ENCODE data around the gene TAF11.

Gene TAF11

GRCh38 chr6:34887753-34888513 lies at the start of gene TAF11:
TAF11 (minus strand) TSS chr6:34888042; CDS start chr6:34887957, 85 bp downstream.
- TF ChIP-seq CTCF (IDR thresholded peaks at IDR 0.05), result no peak

GRCh38 chr6:34934516-34934915 lies 46.7 kb upstream of the TAF11 start:
- no peak for TF ChIP-seq CTCF (IDR thresholded peaks at IDR 0.05)

- TF ChIP-seq CTCF (IDR thresholded peaks at IDR 0.05), result no peak
Observed at GRCh38 chr6:34930221-34930620, 42.4 kb upstream of the TAF11 start.

GRCh38 chr6:34929241-34929978 lies 41.6 kb upstream of the TAF11 start:
- TF ChIP-seq CTCF (IDR thresholded peaks at IDR 0.05), result no peak

- no peak for TF ChIP-seq CTCF (IDR thresholded peaks at IDR 0.05)
Observed at GRCh38 chr6:34928695-34929094, 40.9 kb upstream of the TAF11 start.

- TF ChIP-seq CTCF (IDR thresholded peaks at IDR 0.05), result no peak
Observed at GRCh38 chr6:34928220-34928619, 40.4 kb upstream of the TAF11 start.

- no peak for TF ChIP-seq CTCF (IDR thresholded peaks at IDR 0.05)
Observed at GRCh38 chr6:34926655-34927054, 38.8 kb upstream of the TAF11 start.

All from LNCAP (cell line).